ENCODE results near the gene FKRP. TPM values are rescaled to one million over a fixed set of nuclear protein-coding genes. Genes with fewer than 3 reads are reported as not detected.

The FKRP gene
- polyA plus RNA-seq, 4 donors: 15.7 to 29.3 (median 26.4) TPM

DNA sequence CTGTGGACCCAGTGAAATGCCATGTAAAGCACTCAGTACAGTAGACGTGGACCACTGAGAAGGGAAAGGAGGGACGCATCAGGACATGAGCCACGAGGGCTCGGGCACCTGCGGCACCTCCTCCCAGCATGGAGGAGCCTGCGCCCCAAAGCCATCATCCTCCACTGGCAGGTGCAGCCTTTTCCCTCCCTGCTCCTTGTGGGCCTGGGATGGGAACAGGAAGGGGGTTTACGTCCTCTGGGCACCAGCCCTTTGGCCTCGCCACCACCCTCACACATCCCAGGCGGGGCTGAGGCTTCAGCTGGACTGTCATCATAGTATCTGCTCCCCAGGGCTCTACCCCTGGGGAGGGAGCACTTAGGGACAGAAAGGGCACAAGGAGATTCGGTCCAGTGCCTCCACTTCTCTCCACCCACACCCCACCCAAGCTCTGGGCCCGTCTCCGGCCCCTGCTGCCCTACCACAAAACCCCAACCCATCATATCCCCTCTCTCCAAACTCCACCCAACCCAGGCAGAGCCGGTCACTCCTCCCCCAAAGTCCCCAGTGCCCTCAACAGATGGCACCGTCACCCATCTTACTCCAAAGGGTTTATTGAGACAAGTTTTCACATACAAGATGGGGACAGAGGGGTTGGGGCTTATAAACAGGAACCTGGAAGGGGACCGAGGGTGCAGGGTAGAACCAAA is 26.8 kb upstream of the FKRP start:
- no peak for DNase-seq (ENCODE audit: low read depth in 4 of 4, low spot score in 2 of 4)

DNA sequence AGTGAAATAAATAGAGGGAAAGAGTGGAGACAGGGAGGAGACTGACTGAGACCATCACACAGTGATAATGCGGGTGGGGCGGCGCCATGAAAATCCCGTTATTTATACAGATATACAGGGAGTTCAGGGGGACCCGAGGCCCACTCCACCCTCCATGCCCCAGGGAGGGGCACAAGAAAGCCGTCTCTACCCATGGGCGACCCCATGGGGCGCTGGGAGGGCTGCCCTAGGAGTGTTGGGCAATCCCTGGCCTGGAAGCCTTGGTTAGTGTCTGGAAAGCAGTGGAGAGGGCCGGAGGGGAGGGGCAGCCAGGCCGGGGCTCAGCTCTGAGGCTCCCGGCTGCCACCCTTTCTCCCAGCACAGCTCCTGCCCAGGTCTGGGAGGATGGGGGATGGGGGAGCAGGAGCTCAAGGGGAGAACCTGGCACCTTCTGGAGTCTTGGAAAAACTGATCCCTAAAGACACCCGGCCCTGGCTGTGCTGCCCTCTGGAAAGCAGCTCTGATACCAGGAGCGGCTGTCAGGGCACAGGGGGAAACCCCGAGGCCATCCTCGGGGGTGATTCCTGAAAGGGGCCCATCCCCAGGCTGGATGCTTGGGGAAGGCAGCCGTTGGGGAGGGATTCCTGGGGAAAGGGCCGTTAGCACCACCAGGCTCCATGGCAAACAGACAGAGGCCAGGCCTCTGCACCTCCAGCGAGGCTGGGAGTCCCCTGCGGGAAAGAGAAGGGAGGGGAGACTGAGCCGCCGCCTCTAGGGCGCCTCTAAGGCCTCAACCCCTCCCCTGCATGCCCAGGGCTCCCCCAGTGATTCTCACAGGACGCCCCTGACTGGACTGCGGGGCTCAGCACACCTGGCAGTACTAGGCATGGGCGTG is 26.0 kb upstream of the FKRP start:
- DNase-seq (ENCODE audit: low read depth in 4 of 4, low spot score in 2 of 4): no peak

DNA sequence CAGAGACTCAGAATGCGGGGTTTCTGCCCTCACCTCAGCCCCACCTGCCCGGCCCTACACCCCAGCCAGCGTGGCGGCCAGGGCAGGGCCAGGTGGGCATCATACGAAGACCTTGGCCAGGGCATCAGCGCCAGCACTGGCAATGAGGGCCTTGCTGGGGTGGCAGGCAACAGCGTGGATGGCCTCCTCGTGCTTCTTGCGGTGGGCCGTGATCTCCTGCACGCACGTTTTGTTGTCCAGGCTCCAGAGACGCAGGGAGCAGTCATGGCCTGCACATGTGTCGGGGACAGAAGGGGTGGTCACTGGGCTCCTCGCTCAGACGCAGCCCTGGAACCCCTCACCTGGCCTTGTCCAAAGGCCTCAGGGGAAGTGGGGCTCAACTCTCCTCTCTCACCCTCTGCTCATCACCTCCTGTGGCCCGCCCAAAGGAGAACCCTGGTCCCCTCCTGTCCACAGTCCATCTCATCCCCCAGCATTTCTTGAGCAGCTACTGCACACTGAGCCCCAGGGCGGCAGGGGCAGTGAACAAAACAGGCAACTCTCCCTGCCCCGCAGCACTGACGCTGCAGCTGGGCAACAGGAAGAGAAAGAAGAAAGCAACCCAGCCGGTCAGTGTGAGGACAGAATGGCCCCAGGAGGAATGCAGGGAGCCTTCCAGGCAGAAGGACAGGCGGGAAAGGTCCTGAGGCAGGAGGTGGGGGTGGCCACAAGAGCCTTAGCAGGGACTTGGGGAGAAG is 25.2 kb upstream of the FKRP start:
- no peak for DNase-seq (ENCODE audit: low read depth in 4 of 4, low spot score in 2 of 4)

DNA sequence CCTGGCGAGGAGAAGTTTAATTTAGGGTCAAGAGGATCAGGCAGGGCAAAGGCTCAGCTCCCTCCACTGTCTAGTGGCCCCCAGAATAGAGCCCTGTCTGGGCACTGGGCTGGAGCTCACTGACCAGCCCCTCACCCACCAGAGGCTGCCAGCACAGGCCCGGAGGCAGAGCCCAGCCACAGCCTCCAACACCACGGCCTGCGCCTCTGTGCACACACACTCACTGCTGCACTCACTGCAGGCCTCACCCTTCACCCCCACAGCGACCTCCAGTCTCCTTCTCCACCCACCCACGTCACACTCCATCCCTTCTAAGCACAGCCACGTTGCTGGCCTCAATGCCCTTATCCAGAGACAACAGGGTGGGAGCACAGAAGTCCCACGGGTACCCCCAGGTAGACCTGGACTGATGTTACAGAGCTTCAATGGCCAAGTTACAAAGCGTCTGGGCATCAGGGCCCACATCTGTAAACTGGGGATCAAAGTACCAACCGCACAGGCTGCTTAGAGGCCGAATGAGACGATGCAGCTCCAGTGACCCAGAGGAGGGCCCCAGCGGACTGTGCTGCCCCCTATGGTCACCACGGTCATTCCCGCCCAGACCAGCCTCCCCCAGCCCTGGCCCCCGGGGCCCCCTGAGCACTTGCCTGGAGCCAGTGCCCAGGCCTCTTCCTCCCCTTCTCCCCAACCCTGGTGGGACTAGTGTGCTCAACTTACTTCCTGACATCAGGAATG is 24.4 kb upstream of the FKRP start:
- DNase-seq (ENCODE audit: low read depth in 4 of 4, low spot score in 2 of 4): no peak

DNA sequence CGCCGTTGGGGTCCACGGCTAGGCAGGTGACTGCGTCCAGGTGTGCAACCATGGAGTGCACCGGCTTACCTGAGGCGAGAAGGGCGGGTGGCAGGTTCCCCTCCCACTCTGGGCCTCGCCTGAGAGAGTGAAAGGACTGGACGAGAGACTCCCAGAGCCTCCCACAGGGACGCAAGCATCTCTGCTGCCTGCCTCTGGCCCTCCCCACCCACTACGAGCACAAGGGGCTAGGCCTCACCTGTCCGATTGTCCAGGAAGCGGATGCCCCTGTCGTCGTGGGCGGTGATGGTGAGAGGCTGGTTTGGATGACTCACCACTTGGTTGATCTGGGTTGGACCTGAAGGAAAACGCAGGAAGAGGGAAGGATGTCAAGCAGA is 23.9 kb upstream of the FKRP start:
- no peak for DNase-seq (ENCODE audit: low read depth in 4 of 4, low spot score in 2 of 4)

DNA sequence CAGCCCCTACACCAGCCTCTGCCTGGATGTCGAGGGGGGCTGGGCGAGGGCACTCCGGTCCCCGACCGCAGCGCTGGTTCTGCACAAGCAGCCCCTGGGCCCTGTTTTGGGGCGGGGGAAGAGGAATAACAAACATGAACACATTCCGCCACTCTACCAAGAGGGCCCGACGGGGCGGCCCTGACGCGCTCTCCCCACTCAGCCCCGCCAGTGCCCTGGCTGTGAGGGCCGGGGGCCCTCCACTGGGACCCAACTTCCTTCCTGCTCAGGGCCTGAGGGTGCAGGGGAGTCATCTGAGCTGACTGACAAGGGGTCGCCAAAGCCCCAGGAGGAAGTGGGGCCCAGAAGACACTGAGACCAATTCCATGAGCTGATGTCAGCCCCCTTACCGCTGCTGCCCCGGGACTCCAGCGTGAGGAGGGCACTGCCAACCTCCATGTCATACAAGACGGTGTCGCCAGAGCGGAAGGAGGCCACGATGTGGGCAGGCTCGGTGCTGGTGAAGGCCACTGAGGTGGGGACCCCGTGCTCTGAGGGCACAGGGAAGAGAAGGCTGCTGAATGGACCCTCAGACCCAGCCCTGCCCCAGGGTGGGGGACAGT is 23.3 kb upstream of the FKRP start:
- no peak for DNase-seq (ENCODE audit: low read depth in 4 of 4, low spot score in 2 of 4)

DNA sequence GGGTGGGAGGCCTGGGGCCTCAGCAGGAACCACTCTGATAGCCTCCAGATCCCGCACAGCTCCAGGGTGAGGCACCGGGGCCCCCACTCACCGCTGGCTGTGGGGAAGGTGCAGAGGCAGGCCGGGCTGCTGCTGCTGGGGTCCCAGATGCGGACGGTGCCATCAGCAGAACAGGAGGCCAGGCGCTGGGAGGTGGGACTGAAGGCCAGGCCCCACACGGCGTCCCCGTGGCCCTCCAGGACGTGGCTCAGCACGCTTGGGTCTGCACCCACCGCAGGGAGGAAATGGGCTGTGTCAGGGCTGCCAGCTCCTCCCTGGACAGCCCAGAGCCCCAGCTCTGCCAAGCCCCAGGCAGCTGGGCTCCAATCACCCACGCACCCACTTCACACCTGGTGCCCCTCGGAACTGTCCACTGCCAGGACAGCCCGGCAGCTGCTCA is 22.8 kb upstream of the FKRP start:
- no peak for DNase-seq (ENCODE audit: low read depth in 4 of 4, low spot score in 2 of 4)

- DNase-seq (ENCODE audit: low read depth in 4 of 4, low spot score in 2 of 4): no peak
These were observed 22.4 kb upstream of the FKRP start for GRCh38 chr19:46723471-46723870.

GRCh38 chr19:46724468-46724867 is 21.4 kb upstream of the FKRP start:
- DNase-seq (ENCODE audit: low read depth in 4 of 4, low spot score in 2 of 4): no peak

- DNase-seq (ENCODE audit: low read depth in 4 of 4, low spot score in 2 of 4): no peak
These were observed 20.6 kb upstream of the FKRP start for GRCh38 chr19:46725036-46725820.

- DNase-seq (ENCODE audit: low read depth in 4 of 4, low spot score in 2 of 4): no peak
These were observed 19.9 kb upstream of the FKRP start for GRCh38 chr19:46725859-46726393.

DNA sequence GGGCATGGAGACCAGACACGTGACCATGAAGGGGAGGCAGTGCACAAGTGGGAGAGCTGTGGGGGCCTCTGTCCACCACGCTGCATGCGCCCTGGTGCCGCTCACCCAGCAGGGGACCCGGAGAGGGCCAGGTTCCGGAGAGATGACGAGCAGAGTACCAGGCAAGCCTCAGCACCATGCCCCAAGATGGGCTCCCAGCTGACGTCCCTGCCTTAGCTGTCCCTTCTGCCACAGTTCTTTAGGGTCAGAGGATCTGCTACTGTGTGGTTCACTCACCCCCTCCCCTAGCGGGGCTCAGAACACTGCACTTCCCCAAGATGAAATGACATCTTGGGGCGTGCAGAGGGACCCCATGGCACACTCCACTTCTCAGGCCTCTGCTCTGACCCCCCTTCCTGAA is 19.3 kb upstream of the FKRP start:
- DNase-seq (ENCODE audit: low read depth in 4 of 4, low spot score in 2 of 4): no peak

- no peak for DNase-seq (ENCODE audit: low read depth in 4 of 4, low spot score in 2 of 4)
These were observed 18.8 kb upstream of the FKRP start for GRCh38 chr19:46726971-46727501.

DNA sequence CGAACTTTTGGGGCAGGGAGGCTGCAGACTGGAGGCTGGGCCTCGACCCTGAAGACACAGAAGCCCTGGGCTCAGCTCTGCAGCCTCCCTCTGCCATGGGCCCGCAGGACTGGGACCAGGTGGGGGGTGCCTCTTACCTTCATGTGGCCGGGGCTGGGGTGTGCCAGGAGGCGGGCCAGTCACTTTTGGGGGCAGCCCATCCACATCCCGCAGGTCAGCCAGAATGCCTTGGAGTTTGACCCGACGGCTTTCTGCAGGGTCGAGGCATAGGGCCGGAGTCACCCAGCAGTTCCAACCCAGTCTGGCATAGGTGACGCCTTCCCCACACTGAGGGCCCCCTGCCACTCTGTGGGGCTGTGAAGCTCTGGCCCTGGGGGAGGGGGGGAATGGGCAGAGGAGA is 18.1 kb upstream of the FKRP start:
- no peak for DNase-seq (ENCODE audit: low read depth in 4 of 4, low spot score in 2 of 4)

DNA sequence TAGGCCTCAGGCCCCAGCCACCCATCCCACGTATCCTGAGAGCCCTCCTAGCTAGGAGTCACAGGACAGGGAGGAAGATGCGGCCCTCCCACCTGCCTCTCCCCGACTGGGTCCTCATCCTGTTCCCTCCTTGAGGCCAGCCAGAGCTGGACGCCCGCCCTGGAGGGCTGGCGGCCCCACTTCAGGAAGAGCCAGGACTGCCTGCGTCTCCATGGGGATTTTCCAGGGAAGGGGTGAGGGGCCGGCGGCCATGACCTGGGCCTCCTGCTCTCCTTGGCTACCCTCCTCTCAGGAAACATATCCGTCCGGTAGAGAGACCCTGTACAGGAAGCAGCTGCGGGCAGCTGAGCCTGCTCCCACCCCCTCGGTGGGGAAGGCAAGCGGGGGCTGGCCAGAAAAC is 17.6 kb upstream of the FKRP start:
- DNase-seq (ENCODE audit: low read depth in 4 of 4, low spot score in 2 of 4): no peak

GRCh38 chr19:46728693-46729339 is 17.0 kb upstream of the FKRP start:
- DNase-seq (ENCODE audit: low read depth in 4 of 4, low spot score in 2 of 4): no peak

- DNase-seq (ENCODE audit: low read depth in 4 of 4, low spot score in 2 of 4): no peak
These were observed 16.2 kb upstream of the FKRP start for GRCh38 chr19:46729696-46730095.

- no peak for DNase-seq (ENCODE audit: low read depth in 4 of 4, low spot score in 2 of 4)
These were observed 15.7 kb upstream of the FKRP start for GRCh38 chr19:46730187-46730586.

DNA sequence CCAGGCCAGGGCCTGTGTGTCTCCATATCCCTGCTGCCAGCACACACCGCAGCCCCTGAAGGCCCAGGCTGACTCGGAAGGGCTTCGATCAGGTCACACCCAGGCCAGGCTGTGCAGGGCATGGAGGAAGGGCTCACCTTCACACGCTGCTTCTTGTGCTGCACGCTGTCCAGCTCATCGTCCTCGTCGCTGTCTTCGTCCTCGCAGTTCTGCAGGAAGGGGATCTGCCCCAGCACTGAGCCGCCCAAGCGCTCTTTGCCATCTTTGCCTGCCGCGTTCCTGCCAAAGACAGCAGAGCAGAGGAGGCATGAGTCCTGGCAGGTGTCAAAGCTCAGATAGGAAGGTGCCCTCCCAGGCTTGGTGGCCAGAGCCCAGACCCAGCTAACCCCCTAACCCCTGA is 15.3 kb upstream of the FKRP start:
- DNase-seq (ENCODE audit: low read depth in 4 of 4, low spot score in 2 of 4): no peak

All from left renal cortex interstitium (tissue), 4 donors.